RWPE2 (cell line): ENCODE measurements around the gene KLHL15.
"Not testable (repeated sequence)": the region's sequence is repeated elsewhere in the genome, so short reads cannot be mapped to it uniquely, and the experiment has no call there.

Source experiments
- ATAC-seq: fragments of 200-7000 bp; cut with Tn5 transposase; 3 replicates; pipeline ENCODE4 v1.9.1; 2021; ENCODE audit warnings: low read depth
- DNase-seq: peaks from one replicate; pipeline ENCODE4 v3.0.0-alpha.2; 2020; ENCODE audit warnings: low spot score
- H3K27ac ChIP-seq: fragments of 450-650 bp; 2 replicates; pipeline ENCODE4 v1.5.1; 2017; ENCODE audit warnings: mild to moderate bottlenecking; ENCODE audit not compliant: poor library complexity, severe bottlenecking
- H3K27me3 ChIP-seq: fragments of 250-450 bp; sonication (Bioruptor Pico); 2 replicates; pipeline ENCODE4 v1.5.1; 2021; ENCODE audit warnings: mild to moderate bottlenecking, moderate library complexity; ENCODE audit not compliant: insufficient read depth, poor library complexity, severe bottlenecking
- H3K36me3 ChIP-seq: fragments of 250-450 bp; sonication (Bioruptor Pico); 2 replicates; pipeline ENCODE4 v1.5.1; 2020; ENCODE audit warnings: low read depth, mild to moderate bottlenecking, moderate library complexity
- H3K4me1 ChIP-seq: fragments of 250-450 bp; sonication (Bioruptor Pico); 2 replicates; pipeline ENCODE4 v1.5.1; 2021; ENCODE audit warnings: mild to moderate bottlenecking, moderate library complexity; ENCODE audit not compliant: insufficient read depth, poor library complexity, severe bottlenecking
- H3K4me3 ChIP-seq: fragments of 250-450 bp; sonication (Bioruptor Pico); 2 replicates; pipeline ENCODE4 v1.5.1; 2021; ENCODE audit warnings: mild to moderate bottlenecking, moderate library complexity; ENCODE audit not compliant: severe bottlenecking
- H3K9me3 ChIP-seq: fragments of 250-450 bp; sonication (Bioruptor Pico); 2 replicates; pipeline ENCODE4 v1.5.1; 2021; ENCODE audit warnings: mild to moderate bottlenecking, moderate library complexity; ENCODE audit not compliant: severe bottlenecking
- CTCF ChIP-seq: fragments of 450-650 bp; IDR thresholded peaks from one replicate; pipeline ENCODE4 v1.5.1; 2017; ENCODE audit warnings: mild to moderate bottlenecking, moderate library complexity; ENCODE audit not compliant: poor library complexity, severe bottlenecking

Gene KLHL15

GRCh38 chrX:23980011-23980441, 47.0 kb downstream of the KLHL15 start:
- no peak for ATAC-seq
- no peaks in the 10 kb centered on the region for H3K4me1 ChIP-seq
- no peak for TF ChIP-seq CTCF

GRCh38 chrX:23978491-23978890, 48.5 kb downstream of the KLHL15 start:
- Histone ChIP-seq H3K27me3 (no peaks in the 10 kb centered on the region), H3K4me3 (no peak overlapping the region), H3K9me3 (no peaks in the 10 kb centered on the region), H3K27ac (no peak overlapping the region), H3K36me3 (no peaks in the 10 kb centered on the region), H3K4me1 (no peaks in the 10 kb centered on the region)
- DNase-seq (no peak), ATAC-seq (no peak)
- TF ChIP-seq CTCF = no peak

More at GRCh38 chrX:23980011-23980441, 47.0 kb downstream of the KLHL15 start:
- no peak overlapping the region for H3K27ac ChIP-seq
- H3K36me3 ChIP-seq = no peaks in the 10 kb centered on the region
- no peak for DNase-seq
- no peak overlapping the region for H3K4me3 ChIP-seq
- H3K9me3 ChIP-seq = no peaks in the 10 kb centered on the region
- no peaks in the 10 kb centered on the region for H3K27me3 ChIP-seq

- DNase-seq, ATAC-seq, H3K27me3 ChIP-seq, H3K36me3 ChIP-seq, H3K4me3 ChIP-seq, H3K4me1 ChIP-seq, H3K27ac ChIP-seq, H3K9me3 ChIP-seq: not testable (repeated sequence)
Observed at GRCh38 chrX:23965630-23966029, 61.4 kb downstream of the KLHL15 start.

- no peak for TF ChIP-seq CTCF
- DNase-seq (no peak), ATAC-seq (no peak)
- Histone ChIP-seq H3K9me3 (no peaks in the 10 kb centered on the region), H3K4me1 (no peaks in the 10 kb centered on the region), H3K27ac (no peak overlapping the region), H3K27me3 (no peaks in the 10 kb centered on the region), H3K4me3 (no peak overlapping the region), H3K36me3 (no peaks in the 10 kb centered on the region)
Observed at GRCh38 chrX:23964191-23964590, 62.8 kb downstream of the KLHL15 start.

GRCh38 chrX:23959781-23960180, 67.2 kb downstream of the KLHL15 start:
- DNase-seq (no peak), ATAC-seq (no peak)
- no peaks in the 10 kb centered on the region for H3K9me3 ChIP-seq
- no peaks in the 10 kb centered on the region for H3K36me3 ChIP-seq
- H3K4me1 ChIP-seq = no peaks in the 10 kb centered on the region
- H3K27me3 ChIP-seq = no peaks in the 10 kb centered on the region
- TF ChIP-seq CTCF = no peak
- H3K4me3 ChIP-seq = no peak overlapping the region
- no peak overlapping the region for H3K27ac ChIP-seq
